Measurements from ENCODE around the gene TTLL10.
A peak's percentile ranks its signal among the peaks of the same experiment; 100 is the strongest.
"Not testable (repeated sequence)": the region's sequence is repeated elsewhere in the genome, so short reads cannot be mapped to it uniquely, and the experiment has no call there.

The TTLL10 gene

DNA sequence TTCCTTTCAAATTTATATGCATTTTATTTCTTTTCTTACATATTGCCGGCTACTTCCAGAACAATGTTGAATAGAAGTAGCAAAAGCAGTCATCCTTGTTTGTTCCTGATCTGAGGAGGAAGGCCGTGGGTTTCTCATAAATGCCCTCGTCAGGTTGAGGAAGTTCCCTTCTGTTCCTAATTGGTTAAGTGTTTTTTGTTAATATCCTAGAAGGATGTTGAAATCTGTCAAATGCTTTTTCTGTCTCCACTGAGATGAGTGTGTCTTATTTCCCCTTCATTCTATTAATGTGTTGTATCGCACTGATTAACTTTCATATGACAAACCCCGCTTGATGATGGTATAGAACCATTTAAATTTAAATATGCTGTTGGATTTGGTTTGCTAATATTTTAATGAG lies 15.4 kb downstream of the TTLL10 start:
- no peak for DNase-seq (ENCODE audit: low read depth)

GRCh38 chr1:1191734-1192133 lies 18.1 kb downstream of the TTLL10 start:
- DNase-seq (ENCODE audit: low read depth), result no peak

DNA sequence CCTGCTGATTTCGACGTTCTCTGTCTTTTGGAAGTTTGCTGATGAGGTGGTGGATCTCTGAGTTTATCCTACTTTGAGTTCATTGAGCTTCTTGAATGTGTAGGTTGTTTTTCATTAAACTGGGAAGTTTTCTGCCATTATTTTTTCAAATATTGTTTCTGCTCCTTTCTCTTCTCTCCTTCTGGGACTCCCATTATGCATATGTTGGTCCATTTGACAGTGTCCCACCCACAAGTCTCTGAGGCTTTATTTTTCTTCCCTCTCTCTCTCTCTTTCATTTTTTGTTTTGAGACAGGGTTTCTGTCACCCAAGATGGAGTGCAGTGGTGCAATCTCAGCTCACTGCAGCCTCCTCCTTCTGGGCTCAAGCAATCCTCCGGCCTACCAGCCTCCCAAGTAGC lies 21.0 kb downstream of the TTLL10 start:
- DNase-seq (ENCODE audit: low read depth), result no peak

- not testable (repeated sequence) for DNase-seq (ENCODE audit: low read depth)
Measured at GRCh38 chr1:1195726-1196125, 22.0 kb downstream of the TTLL10 start.

DNA sequence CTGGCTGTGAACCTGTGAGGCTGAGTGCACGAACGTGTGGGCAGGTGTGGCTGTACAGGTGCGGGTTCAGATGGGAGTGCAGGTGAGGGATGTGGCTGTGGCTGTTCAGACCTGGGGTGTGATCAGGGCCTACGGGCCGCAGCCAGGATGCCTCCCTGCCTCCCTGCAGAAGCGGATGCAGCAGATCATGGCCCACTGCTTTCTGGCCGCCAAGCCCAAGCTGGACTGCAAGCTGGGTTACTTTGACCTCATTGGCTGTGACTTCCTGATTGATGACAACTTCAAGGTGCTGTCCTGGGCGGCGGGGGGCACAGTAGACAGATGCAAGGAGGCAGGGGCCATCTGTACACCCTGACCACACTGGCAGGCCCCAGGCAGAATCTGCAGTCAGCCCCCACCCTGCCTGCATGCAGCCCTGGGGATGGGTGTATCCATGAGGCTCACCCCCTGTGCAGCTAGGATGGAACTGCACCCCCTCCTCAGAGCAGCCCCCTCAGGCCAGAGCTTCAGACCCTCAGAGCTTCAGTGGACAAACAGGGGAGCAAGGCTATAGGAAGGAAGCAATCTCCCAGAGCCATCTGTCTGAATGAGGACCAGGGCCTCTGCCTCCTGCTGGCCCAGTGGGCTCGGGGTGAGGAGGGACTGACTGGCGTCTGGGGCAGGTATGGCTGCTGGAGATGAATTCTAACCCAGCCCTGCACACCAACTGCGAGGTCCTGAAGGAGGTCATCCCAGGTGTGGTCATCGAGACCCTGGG lies 22.9 kb downstream of the TTLL10 start:
- DNase-seq (ENCODE audit: low read depth), result no peak

DNA sequence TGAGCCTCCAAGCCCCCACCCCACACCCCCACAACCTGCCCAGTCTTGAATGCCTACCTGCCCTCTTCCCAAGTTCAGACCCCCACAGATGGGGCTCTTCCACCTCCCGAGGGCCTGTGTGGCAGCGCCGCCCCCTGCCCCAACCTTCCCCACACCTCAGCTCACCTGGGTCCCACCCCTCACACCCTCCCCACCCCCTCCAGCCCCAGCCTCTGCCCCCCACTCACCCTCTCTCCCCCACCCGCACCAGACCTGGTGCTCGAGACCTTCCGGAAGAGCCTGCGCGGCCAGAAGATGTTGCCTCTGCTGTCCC lies 23.5 kb downstream of the TTLL10 start:
- no peak for DNase-seq (ENCODE audit: low read depth)

- DNase-seq (ENCODE audit: low read depth), result no peak
Measured at GRCh38 chr1:1197551-1198422, 24.1 kb downstream of the TTLL10 start.

DNA sequence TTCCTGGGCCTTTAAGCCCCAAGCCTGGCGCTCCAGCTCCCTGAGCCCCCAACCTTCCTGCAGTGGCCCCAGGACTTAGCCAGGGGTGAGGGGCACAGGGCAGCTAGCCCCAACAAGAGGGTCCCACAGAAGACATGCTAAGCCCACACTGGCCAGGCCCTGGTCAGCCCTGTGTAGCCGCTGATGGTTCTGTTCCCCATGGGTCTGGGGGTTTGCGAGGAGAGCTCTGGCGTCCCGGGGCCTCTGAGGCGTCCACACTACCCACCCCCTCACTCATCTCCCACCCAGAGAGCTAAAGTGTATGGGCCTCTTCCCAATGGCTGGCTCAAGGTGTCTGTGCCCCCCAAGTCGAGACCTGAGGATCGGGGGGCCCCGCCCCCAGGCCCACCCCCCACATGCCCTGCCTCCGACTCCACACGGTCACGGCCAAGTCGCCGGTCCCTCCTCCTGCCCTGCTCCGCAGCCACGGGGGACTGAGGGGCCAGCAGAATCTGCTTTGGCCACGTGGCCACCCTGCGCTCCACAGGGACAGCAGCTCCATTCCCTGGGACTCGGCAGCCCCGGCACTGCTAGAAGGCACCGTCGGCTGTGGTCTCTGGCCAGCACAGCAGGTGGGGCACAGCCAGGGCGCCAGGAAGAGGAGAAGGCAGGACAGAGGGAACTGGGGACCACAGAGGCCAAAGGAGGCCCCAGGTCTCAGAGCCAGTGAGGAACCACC lies 24.9 kb downstream of the TTLL10 start:
- DNase-seq (ENCODE audit: low read depth), result no peak

GRCh38 chr1:1199141-1199960 lies 25.7 kb downstream of the TTLL10 start:
- DNase-seq (ENCODE audit: low read depth), result no peak

DNA sequence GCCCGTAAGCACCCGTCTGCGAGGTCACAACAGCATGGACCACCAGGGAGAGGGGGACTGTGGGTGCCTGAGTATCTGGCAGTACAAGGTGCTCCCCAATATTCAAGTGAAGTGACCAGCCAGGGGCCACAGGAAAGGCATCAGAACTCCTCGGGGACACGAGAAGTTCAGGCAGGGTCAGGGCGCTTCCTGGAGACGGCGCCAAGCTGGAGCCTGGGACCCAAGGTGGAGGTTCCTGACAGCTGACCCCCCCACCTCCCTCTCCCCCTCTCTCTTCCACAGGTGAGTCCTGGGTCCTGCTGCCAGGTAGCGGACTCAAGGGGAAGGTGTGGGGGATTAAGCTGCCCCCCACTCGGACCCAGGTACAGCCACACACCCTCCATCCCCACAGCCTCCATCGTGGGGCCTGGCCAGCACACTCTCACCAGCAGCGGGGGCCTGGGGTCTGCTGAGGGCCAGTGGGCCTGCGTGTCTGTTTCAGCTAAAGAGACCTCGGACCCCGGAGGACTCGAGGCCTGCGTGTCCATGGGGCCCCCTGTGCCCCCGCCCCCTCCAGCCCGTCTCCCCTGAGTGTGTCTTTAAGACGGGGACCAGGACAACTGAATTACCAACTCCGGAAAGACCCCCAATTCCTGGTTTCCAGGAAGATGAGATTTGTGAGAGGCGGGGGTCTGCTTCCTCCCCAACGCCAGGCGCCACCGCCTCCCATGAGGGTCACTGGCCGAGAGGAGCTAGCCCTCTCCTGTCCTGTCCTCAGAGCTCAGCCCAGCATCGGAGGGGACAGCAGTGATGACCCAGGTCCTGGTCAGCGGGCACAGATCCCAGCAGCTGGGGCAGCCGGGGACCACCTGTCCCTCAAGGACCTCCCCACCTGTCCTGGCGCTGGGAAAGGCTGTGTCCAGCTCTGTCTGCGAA lies 26.5 kb downstream of the TTLL10 start:
- DNase-seq (ENCODE audit: low read depth), result no peak

- DNase-seq (ENCODE audit: low read depth), result peak; percentile 80
Measured at GRCh38 chr1:1200876-1201810, 27.5 kb downstream of the TTLL10 start.

GRCh38 chr1:1202831-1203560 lies 29.3 kb downstream of the TTLL10 start:
- no peak for DNase-seq (ENCODE audit: low read depth)

DNA sequence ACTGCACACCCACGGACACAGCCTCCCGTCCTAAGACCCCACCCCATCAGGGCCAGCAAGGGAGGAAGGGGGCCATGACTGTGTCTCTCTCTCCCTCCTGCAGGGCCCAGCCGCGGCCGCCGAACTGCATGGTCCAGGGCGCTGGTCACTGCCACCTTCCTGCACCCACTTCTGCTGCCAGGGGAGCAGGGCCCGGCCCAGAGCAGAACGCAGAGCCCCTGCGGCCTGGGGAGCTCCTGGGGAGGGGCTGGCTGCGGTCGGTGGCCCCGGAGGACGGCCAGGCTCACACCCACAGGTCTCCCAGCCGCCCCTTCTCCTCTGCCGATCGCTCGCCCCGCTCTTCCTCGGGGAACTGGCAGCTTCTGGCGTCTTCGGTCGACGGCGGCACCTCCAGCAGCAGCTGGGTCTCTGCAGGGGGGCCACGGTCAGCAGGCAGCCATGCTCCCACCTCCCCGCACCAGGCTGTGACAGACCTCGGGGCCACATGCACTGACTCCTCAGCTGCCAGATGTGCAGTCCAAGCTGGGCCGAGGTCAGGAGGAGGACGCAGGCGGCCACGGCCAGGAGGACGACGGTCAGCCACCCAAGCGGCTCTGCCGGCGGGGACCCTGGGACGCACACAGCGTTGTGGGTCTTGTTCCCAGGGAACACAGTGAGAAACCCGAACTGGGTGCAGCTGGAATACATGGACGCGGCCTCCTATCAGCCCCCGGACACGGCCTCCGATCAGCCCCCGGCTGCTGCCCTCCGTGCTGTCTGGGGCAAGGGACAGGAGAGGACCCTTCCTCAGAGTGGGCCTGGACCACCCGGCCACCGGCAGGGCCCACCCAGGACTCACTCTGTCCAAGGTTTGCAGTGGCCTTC lies 30.1 kb downstream of the TTLL10 start:
- no peak for DNase-seq (ENCODE audit: low read depth)

- DNase-seq (ENCODE audit: low read depth), result no peak
Measured at GRCh38 chr1:1204425-1204920, 30.8 kb downstream of the TTLL10 start.

GRCh38 chr1:1204998-1205768 lies 31.5 kb downstream of the TTLL10 start:
- no peak for DNase-seq (ENCODE audit: low read depth)

DNA sequence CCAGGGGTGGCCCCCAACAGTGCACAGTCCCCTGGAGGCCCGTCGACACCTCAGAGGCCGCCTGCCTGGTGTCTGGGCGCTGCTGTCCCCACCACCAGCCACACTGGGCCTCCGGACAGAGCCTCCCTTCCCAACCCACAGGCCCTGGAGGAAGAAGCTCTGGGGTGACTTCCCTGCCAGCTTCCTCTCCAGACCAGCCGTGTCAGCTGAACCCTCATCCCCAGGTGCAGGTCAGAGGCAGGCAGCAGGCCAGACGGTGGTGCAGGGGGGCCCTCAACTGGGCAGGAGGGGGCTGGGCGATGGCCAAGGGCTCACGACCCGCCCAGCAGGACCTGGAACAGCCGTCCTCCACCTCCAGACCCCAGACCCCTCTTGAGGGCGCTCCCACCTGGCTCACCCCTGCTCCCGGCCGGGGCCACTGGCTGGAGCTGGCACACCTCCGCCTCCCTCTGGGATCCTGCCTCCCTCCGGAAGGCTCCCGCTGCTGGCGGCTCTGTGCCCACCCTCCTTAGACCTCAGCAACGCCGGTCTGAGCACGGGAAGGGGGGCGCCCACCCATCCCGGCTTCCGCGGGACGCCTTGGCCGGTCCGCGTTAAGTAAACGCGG lies 32.2 kb downstream of the TTLL10 start:
- no peak for DNase-seq (ENCODE audit: low read depth)

All from T follicular helper cell (primary cell).